Measurements from ENCODE around the gene MRPL12. TPM values are rescaled to one million over a fixed set of nuclear protein-coding genes. Genes with fewer than 3 reads are reported as not detected.

MRPL12 gene
- total RNA-seq, 4 donors from 2014 or later = 24.5 to 47.9 (median 39.2) TPM

DNA sequence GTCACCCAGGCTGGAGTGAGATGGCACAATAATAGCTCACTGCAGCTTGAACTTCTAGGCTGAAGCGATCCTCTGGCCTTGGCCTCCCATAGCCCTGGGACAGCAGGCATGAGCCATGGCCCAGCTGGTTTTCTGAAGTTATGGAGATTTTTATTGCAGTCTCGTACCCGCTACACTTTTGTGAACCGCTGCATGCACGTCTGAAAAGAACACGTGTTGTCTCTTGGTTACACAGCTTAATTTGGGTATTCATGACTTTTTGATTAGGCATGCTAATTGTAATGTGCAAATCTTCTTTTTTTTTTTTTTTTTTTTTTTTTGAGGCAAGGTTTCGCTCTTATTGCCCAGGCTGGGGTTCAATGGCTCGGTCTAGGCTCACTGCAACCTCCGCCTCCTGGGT lies 22.3 kb downstream of the MRPL12 start:
- WGBS = 90% methylated on average over 9 of the region's 9 CpGs
- no peak overlapping the region for H3K27ac ChIP-seq (replicated peaks in 1 of 4)

DNA sequence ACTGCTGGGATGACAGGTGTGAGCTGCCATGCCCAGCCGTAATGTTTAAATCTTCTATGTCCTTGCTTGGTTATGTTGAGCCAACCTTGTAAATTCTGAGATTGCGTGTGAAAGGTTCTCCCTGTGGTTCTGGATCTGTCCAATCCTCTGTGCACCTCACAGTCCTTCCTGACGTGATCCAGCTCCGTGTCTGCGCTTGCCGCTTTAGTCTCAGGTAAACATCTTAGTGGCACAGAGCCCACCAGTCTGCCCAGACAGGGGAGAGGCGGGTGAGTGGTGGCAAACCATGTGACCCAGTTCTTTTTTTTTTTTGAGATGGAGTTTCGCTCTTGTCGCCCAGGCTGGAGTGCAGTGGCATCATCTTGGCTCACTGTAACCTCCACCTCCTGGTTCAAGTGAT lies 22.8 kb downstream of the MRPL12 start:
- Histone ChIP-seq H3K4me1 (peaks cover 7 to 17% (median 13%) of the 10 kb centered on the region in 4 donors), H3K9me3 (no peaks in the 10 kb centered on the region), H3K27ac (replicated peaks in 1 of 4) (no peak overlapping the region), H3K36me3 (no peaks in the 10 kb centered on the region), H3K4me3 (no peak overlapping the region), H3K27me3 (peaks cover 0 to 74% (median 1%) of the 10 kb centered on the region in 4 donors)
- TF ChIP-seq POLR2A (IDR thresholded peaks at IDR 0.05; ENCODE audit: low read depth) (no peak), POLR2AphosphoS5 (IDR thresholded peaks at IDR 0.05) (no peak), EP300 (IDR thresholded peaks at IDR 0.05) (no peak)
- TF ChIP-seq, protein P1, sequence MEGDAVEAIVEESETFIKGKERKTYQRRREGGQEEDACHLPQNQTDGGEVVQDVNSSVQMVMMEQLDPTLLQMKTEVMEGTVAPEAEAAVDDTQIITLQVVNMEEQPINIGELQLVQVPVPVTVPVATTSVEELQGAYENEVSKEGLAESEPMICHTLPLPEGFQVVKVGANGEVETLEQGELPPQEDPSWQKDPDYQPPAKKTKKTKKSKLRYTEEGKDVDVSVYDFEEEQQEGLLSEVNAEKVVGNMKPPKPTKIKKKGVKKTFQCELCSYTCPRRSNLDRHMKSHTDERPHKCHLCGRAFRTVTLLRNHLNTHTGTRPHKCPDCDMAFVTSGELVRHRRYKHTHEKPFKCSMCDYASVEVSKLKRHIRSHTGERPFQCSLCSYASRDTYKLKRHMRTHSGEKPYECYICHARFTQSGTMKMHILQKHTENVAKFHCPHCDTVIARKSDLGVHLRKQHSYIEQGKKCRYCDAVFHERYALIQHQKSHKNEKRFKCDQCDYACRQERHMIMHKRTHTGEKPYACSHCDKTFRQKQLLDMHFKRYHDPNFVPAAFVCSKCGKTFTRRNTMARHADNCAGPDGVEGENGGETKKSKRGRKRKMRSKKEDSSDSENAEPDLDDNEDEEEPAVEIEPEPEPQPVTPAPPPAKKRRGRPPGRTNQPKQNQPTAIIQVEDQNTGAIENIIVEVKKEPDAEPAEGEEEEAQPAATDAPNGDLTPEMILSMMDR (IDR thresholded peaks at IDR 0.05) = no peak
- intact Hi-C loops (cut with DNase I) = no loop called here
- DNase-seq (ENCODE audit: extremely low spot score) = no peak
- 53% methylated on average over 9 of the region's 9 CpGs for WGBS

More for the DNA sequence above, 22.3 kb downstream of the MRPL12 start:
- no peaks in the 10 kb centered on the region for H3K36me3 ChIP-seq
- peaks cover 7 to 17% (median 13%) of the 10 kb centered on the region in 4 donors for H3K4me1 ChIP-seq
- DNase-seq (ENCODE audit: extremely low spot score) = no peak
- no peak for TF ChIP-seq POLR2A (IDR thresholded peaks at IDR 0.05; ENCODE audit: low read depth)
- TF ChIP-seq, protein P1 (IDR thresholded peaks at IDR 0.05) = no peak
- no peak for TF ChIP-seq POLR2AphosphoS5 (IDR thresholded peaks at IDR 0.05)
- TF ChIP-seq EP300 (IDR thresholded peaks at IDR 0.05) = no peak
- H3K27me3 ChIP-seq = peaks cover 0 to 68% (median 1%) of the 10 kb centered on the region in 4 donors
- no peak overlapping the region for H3K4me3 ChIP-seq
- no peaks in the 10 kb centered on the region for H3K9me3 ChIP-seq
- intact Hi-C loops (cut with DNase I) = no loop called here

DNA sequence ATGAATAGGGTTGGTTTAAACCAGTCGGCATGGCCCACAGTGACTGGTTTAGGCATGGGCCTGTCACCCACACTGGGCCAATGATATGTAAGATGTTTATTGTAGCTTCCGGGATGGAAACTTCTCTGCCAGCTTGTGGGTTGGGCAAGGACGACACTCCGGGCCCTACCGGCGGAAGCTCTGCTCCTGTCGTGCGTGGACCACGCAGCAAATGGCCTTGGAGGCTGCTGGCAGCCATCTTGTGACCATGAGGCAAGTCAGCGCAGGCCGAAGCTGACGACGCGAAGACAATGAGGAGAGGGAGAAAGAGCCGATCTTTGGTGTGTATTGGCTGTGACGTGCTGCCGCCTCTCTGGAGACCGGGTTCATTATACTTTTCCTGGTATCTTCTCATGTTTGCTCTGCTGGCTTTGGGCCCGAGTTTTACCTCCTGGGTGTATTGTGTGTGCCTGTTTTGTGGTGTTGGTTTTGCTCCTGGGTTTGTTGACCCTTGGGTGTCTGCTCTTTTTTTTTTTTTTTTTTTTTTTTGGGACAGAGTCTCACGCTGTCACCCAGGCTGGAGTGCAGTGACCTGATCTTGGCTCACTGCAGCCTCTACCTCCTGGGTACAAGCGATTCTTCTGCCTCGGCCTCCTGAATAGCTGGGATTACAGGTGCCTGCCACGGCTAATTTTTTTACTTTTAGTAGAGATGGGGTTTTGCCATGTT lies 24.3 kb downstream of the MRPL12 start:
- H3K27me3 ChIP-seq = peaks cover 0 to 83% (median 6%) of the 10 kb centered on the region in 4 donors
- H3K4me1 ChIP-seq = peaks cover 7 to 13% (median 9%) of the 10 kb centered on the region in 4 donors
- no peak overlapping the region for H3K27ac ChIP-seq (replicated peaks in 1 of 4)
- 90% methylated on average over 23 of the region's 23 CpGs for WGBS
- no peaks in the 10 kb centered on the region for H3K36me3 ChIP-seq
- H3K4me3 ChIP-seq = no peak overlapping the region
- TF ChIP-seq EP300 (IDR thresholded peaks at IDR 0.05) (no peak), POLR2AphosphoS5 (IDR thresholded peaks at IDR 0.05) (no peak), POLR2A (IDR thresholded peaks at IDR 0.05; ENCODE audit: low read depth) (no peak)
- TF ChIP-seq, protein P1 (IDR thresholded peaks at IDR 0.05) = no peak
- no peak for DNase-seq (ENCODE audit: extremely low spot score)
- no peaks in the 10 kb centered on the region for H3K9me3 ChIP-seq
- intact Hi-C loops (cut with DNase I) = no loop called here

DNA sequence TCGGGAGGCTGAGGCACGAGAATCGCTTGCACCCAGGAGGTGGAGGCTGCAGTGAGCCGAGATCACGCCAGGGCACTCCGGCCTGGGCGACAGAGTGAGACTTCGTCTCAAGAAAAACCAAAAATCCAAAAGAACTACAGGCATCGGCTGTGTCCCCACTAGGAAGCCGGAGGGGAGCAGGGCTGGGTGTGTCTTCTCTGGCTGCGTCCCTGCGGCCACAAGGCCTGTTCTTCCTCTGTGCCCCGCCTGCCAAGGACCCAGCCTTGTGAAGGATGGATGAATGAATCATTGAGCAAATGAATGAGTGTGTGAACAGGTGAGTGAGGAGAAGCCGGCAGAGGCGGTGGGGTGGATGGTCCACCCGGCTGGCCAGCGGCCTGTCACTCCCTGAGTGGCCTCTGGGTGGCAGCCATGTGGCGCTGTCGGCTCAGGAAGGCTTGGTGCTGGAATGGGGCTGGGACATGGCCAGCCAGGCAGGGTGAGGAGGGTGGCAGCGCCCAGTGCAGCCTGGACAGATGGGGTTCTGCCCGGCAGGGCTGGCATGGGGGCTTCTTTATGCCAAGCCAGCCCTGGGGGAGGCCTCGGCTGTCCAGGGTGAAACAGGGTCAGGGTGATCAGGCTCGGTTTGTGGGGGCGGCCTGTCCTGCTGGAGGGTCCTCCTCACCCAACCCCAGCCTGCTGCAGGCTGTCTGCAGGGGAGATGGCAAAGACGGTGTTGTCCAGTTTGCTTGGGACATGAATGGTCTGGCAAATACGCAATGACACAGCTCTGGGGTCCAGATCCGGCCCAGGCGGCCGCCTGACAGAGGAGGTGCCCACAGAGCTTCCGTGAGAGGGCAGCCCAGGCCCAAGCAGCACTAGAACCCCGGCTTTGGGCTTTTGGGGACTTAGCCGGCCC lies 30.6 kb downstream of the MRPL12 start:
- no peaks in the 10 kb centered on the region for H3K9me3 ChIP-seq
- H3K4me3 ChIP-seq = no peak overlapping the region
- peaks cover 0 to 84% (median 7%) of the 10 kb centered on the region in 4 donors for H3K27me3 ChIP-seq
- intact Hi-C loops (cut with DNase I) = no loop called here
- peaks cover 0 to 10% (median 0%) of the 10 kb centered on the region in 4 donors for H3K4me1 ChIP-seq
- no peaks in the 10 kb centered on the region for H3K36me3 ChIP-seq
- TF ChIP-seq, protein P1 (IDR thresholded peaks at IDR 0.05) = peak; percentile 76 to 96 (median 87)
- no peak for TF ChIP-seq POLR2A (IDR thresholded peaks at IDR 0.05; ENCODE audit: low read depth)
- TF ChIP-seq POLR2AphosphoS5 (IDR thresholded peaks at IDR 0.05) = peak in 1 of 2 donors; percentile 59
- peak; percentile 94 for DNase-seq (ENCODE audit: extremely low spot score)
- no peak overlapping the region for H3K27ac ChIP-seq (replicated peaks in 1 of 4)
- 29% methylated on average over 20 of the region's 32 CpGs for WGBS
